HUES64 (cell line): ENCODE measurements around the gene TAOK3.
"Not testable (repeated sequence)": the region's sequence is repeated elsewhere in the genome, so short reads cannot be mapped to it uniquely, and the experiment has no call there.

ENCODE experiments used
- H3K27ac ChIP-seq: 2 replicates; pipeline ENCODE4 v1.7.0; 2013; ENCODE audit warnings: low read depth, low read length, inconsistent platforms
- H3K27me3 ChIP-seq: 2 replicates; pipeline ENCODE4 v1.6.1; 2013; ENCODE audit warnings: mild to moderate bottlenecking, low read length; ENCODE audit not compliant: insufficient read depth
- H3K36me3 ChIP-seq: 2 replicates; pipeline ENCODE4 v1.6.1; 2013; ENCODE audit warnings: mild to moderate bottlenecking, low read length; ENCODE audit not compliant: insufficient read depth
- H3K4me1 ChIP-seq: 2 replicates; pipeline ENCODE4 v1.6.1; 2013; ENCODE audit warnings: mild to moderate bottlenecking, low read length, moderate library complexity; ENCODE audit not compliant: insufficient read depth
- H3K4me3 ChIP-seq: 2 replicates; pipeline ENCODE4 v1.5.1; 2013; ENCODE audit warnings: mild to moderate bottlenecking, low read length, moderate library complexity
- H3K9ac ChIP-seq: 2 replicates; pipeline ENCODE4 v1.6.1; 2013; ENCODE audit warnings: mild to moderate bottlenecking, low read depth, low read length
- H3K9me3 ChIP-seq: 2 replicates; pipeline ENCODE4 v1.6.1; 2013; ENCODE audit warnings: low read depth, low read length; ENCODE audit not compliant: insufficient read depth
- WGBS: fragments of 150-250, 120-280 bp; methylation state at CpG from one replicate; pipeline ENCODE4 v1.1.7; 2013; ENCODE audit warnings: missing lambda C conversion rate; 5-methylcytosine and 5-hydroxymethylcytosine counted together

TAOK3 gene

DNA sequence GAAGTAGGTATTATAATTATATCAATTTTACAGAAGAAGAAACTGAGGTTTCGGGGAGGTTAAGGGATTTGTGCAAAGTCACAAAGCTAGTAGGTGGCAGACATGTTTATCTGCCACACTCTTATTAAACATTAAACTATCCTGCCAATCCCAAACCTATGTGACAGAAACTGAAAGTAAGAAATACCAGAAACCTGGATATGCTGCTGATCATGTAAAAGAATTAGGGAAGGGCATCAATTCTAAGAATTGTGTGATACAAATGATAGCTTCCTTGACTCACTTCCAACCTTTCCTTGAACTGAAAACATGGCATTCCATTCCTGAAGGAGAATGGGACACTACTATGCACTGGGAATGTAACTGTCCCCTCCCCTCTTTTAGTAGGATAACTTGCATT lies 16.9 kb downstream of the TAOK3 start:
- no peak overlapping the region for H3K4me3 ChIP-seq
- H3K9ac ChIP-seq = no peak overlapping the region
- no peak overlapping the region for H3K27ac ChIP-seq
- peaks cover 9% of the 10 kb centered on the region for H3K4me1 ChIP-seq
- H3K36me3 ChIP-seq = no peaks in the 10 kb centered on the region
- no peaks in the 10 kb centered on the region for H3K9me3 ChIP-seq
- no CpG with 5 or more reads among the region's 1 CpG for WGBS
- no peaks in the 10 kb centered on the region for H3K27me3 ChIP-seq

DNA sequence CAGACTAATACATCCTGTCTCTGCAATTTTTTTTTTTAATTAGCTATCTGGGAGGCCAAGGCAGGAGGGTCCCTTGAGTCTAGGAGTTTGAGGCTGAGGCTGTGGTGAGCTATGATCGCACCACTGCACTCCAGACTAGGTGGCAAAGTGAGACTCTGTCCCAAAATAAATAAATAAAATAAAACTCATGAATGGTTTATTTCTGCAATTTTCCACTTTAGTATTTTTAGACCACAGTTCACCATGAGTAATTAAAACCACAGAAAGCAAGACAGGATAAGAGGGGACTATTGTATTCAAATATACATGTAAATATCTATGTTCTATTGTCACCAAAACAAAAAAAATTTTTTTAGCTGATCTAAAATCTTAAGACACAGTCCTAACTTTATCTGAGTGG lies 17.8 kb downstream of the TAOK3 start:
- Histone ChIP-seq H3K4me1 (peaks cover 9% of the 10 kb centered on the region), H3K9me3 (no peaks in the 10 kb centered on the region), H3K27me3 (no peaks in the 10 kb centered on the region), H3K27ac (no peak overlapping the region), H3K36me3 (no peaks in the 10 kb centered on the region), H3K4me3 (no peak overlapping the region), H3K9ac (no peak overlapping the region)
- WGBS = 78% methylated on average over 1 of the region's 1 CpG

DNA sequence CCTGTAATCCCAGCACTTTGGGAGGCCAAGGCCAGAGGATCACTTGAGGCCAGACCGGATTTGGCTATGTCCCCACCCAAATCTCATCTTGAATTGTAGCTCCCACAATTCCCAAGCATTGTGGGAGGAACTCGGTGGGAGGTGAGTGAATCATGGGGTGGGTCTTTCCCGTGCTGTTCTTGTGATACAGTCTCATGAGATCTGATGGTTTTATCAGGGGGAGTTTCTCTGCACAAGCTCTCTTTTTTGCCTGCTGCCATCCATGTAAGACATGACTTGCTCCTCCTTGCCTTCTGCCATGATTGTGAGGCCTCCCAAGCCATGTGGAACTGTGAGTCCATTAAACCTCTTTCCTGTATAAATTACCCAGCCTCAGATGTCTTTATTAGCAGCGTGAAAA lies 18.2 kb downstream of the TAOK3 start:
- not testable (repeated sequence) for H3K4me3 ChIP-seq, H3K27me3 ChIP-seq, H3K4me1 ChIP-seq, H3K9me3 ChIP-seq, H3K36me3 ChIP-seq, H3K9ac ChIP-seq, H3K27ac ChIP-seq
- 91% methylated on average over 4 of the region's 4 CpGs for WGBS

DNA sequence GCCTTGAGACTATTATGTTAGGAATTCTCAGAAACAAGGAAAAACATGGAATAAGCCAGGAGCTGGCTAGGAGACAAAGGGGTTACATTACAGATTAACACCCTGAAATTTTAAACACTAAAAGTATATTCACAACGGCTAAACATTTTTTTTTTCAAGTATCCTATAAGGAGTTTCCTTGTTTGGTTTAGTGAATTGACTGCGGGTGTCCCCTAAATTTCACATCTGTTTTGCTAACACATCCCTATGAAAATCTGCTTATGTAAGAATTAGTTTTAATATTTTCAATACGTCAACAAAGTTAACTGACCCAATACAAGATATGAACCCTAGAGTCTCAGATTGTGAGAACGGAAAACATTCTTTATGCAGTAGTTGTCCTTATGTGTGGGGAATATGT lies 19.0 kb downstream of the TAOK3 start:
- WGBS = no CpG with 5 or more reads among the region's 4 CpGs
- Histone ChIP-seq H3K4me3 (no peak overlapping the region), H3K4me1 (peaks cover 1% of the 10 kb centered on the region; the same call in 1 of the 2 replicates), H3K27ac (no peak overlapping the region), H3K27me3 (no peaks in the 10 kb centered on the region), H3K9ac (no peak overlapping the region), H3K36me3 (no peaks in the 10 kb centered on the region), H3K9me3 (no peaks in the 10 kb centered on the region)

DNA sequence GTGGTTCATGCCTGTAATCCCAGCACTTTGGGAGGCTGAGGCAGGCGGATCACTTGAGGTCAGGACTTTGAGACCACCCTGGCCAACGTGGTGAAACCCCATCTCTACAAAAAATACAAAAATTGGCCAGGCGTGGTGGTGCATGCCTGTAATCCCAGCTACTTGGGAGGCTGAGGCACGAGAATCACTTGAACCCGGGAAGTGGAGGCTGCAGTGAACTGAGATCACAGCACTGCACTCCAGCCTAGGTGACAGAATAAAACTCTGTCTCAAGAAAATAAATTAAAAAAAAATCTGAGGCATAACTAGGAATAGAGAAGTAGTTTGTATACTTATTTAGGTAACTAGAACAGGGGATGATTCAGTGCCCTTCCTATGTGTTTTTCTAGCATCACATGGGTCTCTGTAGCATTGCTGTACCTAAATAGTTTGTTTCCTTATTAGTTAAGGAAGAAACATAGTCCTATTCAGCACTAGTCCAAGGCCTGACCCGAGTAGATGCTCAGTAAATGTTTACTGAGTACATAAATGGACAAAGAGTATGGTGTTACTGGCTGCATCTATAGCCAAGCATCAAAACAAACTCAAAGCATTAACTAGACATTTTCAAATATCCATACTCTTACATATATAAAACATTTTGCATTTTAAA lies 21.7 kb downstream of the TAOK3 start:
- no peaks in the 10 kb centered on the region for H3K9me3 ChIP-seq
- H3K36me3 ChIP-seq = no peaks in the 10 kb centered on the region
- no peak overlapping the region for H3K27ac ChIP-seq
- H3K4me1 ChIP-seq = no peaks in the 10 kb centered on the region
- no peak overlapping the region for H3K9ac ChIP-seq
- no peaks in the 10 kb centered on the region for H3K27me3 ChIP-seq
- WGBS = 87% methylated on average over 5 of the region's 6 CpGs
- no peak overlapping the region for H3K4me3 ChIP-seq

DNA sequence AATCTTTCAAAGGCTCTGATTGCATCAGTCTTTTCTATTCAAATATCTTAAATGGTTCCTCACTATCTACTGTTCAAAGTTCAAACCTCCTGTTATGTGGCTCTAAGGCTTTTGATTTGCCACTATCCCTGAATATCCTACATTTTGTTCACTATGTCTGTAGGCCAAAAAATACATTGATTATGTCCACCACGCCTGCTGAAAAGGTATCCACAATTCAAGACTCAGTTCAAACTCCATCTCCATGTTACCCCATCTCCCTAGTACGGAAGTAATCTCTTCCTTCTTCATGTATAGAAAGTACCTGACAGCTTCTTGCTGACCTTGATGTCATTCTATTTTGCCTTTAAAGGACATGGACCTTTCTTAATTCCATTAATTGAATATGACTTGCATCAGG lies 24.8 kb downstream of the TAOK3 start:
- H3K27ac ChIP-seq = no peak overlapping the region
- H3K36me3 ChIP-seq = no peaks in the 10 kb centered on the region
- no peaks in the 10 kb centered on the region for H3K9me3 ChIP-seq
- H3K27me3 ChIP-seq = no peaks in the 10 kb centered on the region
- no peak overlapping the region for H3K4me3 ChIP-seq
- 97% methylated on average over 2 of the region's 2 CpGs for WGBS
- no peak overlapping the region for H3K9ac ChIP-seq
- H3K4me1 ChIP-seq = peaks cover 19% of the 10 kb centered on the region

DNA sequence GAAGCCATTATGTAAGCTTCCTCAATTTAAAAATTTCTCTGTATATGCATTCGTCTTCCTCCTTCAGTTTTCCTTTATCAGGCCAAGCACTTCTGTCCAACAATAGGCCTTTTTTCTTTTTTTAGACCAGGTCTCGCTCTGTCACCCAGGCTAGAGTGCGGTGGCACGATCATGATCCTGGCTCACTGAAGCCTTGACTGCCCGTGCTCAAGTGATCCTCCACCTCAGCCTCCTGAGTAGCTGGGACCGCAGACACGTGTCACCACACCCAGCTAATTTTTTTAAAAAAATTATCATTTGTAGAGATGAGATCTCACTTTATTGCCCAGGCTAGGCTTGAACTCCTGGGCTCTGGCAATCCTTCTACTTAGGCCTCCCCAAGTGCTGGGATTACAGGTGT lies 25.8 kb downstream of the TAOK3 start:
- WGBS = 92% methylated on average over 5 of the region's 7 CpGs
- H3K4me3 ChIP-seq = no peak overlapping the region
- H3K27me3 ChIP-seq = no peaks in the 10 kb centered on the region
- no peak overlapping the region for H3K9ac ChIP-seq
- H3K4me1 ChIP-seq = peaks cover 19% of the 10 kb centered on the region
- no peaks in the 10 kb centered on the region for H3K9me3 ChIP-seq
- H3K27ac ChIP-seq = no peak overlapping the region
- H3K36me3 ChIP-seq = no peaks in the 10 kb centered on the region

DNA sequence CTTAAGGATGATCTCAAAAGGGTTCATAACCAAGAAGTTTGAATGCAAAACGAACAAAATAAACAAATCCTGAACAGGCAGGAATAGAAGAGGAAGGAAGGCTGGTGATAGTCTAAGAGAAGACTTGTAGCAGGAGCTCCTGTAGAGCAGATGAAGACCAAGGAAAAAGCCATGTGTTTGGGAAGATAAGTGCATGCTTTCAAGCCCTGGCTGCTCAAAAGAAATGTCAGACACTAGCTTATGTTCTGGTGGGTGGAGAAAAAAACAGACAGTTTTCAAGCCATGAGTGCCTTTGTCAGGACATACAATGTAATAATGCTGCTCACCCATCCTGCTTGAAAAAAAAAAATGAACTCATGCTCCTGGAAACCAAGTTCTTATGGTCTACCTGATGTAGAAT lies 27.4 kb downstream of the TAOK3 start:
- Histone ChIP-seq H3K9ac (no peak overlapping the region), H3K36me3 (no peaks in the 10 kb centered on the region), H3K27ac (no peak overlapping the region), H3K4me1 (peaks cover 19% of the 10 kb centered on the region), H3K4me3 (no peak overlapping the region), H3K27me3 (no peaks in the 10 kb centered on the region), H3K9me3 (no peaks in the 10 kb centered on the region)
- 89% methylated on average over 1 of the region's 1 CpG for WGBS

DNA sequence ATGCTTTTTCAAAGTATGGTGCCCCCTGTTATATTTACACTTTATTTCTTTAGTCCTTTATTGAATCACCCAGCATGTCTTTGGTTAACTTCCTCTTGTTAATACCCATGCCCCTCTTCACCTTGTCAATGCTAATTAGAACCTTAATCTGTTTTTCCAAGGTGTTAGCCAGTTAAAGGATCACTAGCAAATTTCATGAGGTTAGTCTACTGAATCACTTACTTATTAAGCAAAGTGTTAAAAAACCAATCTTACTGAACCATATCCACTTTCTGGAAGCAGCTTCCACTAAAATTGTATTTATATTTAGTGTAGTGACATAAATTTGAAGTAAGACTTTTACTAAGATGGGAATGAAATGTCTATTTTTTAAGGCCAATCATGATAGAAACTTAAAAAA lies 27.9 kb downstream of the TAOK3 start:
- Histone ChIP-seq H3K4me1 (peaks cover 19% of the 10 kb centered on the region), H3K9me3 (no peaks in the 10 kb centered on the region), H3K27me3 (no peaks in the 10 kb centered on the region), H3K36me3 (no peaks in the 10 kb centered on the region), H3K9ac (no peak overlapping the region), H3K27ac (no peak overlapping the region), H3K4me3 (no peak overlapping the region)

DNA sequence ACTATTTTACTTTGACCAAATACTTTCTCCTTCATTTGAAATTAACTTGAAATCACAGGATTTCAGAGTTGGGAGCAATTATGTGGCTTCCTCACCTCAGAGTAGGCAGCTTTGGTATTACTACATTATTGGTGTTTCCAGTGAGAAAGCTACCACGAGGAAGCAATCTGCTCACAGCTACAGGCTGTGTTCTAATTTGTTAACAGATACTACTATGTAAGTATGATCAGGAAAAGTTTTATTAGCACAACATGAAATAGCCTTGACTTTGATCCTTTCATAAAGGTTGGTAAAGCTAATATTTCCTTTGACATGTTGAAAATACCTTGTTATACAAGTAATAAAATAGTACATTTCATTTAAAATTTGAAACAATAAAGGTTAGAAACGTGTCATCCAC lies 30.6 kb downstream of the TAOK3 start:
- Histone ChIP-seq H3K4me3 (no peak overlapping the region), H3K9me3 (no peaks in the 10 kb centered on the region), H3K27ac (no peak overlapping the region), H3K27me3 (no peaks in the 10 kb centered on the region), H3K4me1 (peaks cover 19% of the 10 kb centered on the region), H3K9ac (no peak overlapping the region), H3K36me3 (no peaks in the 10 kb centered on the region)
- WGBS = 67% methylated on average over 2 of the region's 2 CpGs

DNA sequence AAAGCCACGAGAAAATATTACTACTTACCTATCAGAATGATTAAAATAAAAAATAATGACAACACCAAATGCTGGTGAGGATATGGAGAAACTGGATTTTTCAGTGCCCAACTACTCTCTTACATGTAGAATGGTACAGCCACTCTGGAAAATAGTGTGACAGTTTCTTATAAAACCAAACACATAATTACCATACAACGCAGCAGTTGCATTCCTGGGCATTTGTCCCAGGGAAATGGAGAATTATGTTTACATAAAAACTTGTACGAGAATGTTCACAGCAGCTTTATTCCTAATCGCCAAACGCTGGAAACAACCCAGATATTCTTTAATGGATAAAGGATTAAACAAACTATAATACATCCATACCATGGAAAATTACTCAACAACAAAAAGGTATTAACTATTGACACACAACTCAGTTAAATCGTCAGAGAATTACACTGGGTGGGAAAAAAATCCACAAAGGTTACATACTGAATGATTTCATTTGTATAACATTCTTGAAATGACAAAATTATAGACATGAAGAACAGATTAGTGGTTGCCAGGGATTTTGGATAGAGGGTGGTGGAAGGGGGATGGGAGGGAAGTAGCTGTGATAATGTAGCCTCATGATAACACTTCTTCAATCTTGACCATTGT lies 35.4 kb downstream of the TAOK3 start:
- H3K36me3 ChIP-seq = no peaks in the 10 kb centered on the region
- no peak overlapping the region for H3K4me3 ChIP-seq
- no peaks in the 10 kb centered on the region for H3K4me1 ChIP-seq
- 80% methylated on average over 4 of the region's 6 CpGs for WGBS
- H3K27me3 ChIP-seq = no peaks in the 10 kb centered on the region
- H3K9ac ChIP-seq = no peak overlapping the region
- H3K27ac ChIP-seq = no peak overlapping the region
- H3K9me3 ChIP-seq = no peaks in the 10 kb centered on the region

DNA sequence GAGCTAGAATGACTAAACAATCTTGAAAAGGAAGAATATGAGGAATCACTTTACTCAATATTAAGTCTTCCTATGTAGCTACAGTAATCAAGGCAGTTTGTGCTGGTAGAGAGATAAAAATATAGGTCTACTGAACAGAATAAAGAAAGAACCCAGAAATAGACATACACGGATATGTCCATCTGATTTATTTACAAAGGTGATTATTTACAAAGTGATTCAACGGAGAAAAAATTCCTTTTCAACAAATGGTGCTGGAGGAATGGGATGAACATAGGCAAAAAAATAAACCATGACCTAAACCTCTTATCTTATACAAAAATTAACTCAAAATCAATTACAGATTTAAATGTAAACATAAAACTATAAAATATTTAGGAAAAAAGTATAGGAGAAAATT lies 36.6 kb downstream of the TAOK3 start:
- H3K27ac ChIP-seq = no peak overlapping the region
- H3K4me3 ChIP-seq = no peak overlapping the region

More for the DNA sequence above, 36.6 kb downstream of the TAOK3 start:
- Histone ChIP-seq H3K36me3 (no peaks in the 10 kb centered on the region), H3K4me1 (no peaks in the 10 kb centered on the region), H3K9ac (no peak overlapping the region), H3K27me3 (no peaks in the 10 kb centered on the region), H3K9me3 (no peaks in the 10 kb centered on the region)
- WGBS = no CpG with 5 or more reads among the region's 2 CpGs
